Urinary bladder (tissue), 4 donors: ENCODE measurements around the gene SENP8. TPM values are rescaled to one million over a fixed set of nuclear protein-coding genes. Genes with fewer than 3 reads are reported as not detected.

ENCODE experiments used
- DNase-seq: peaks from one replicate; pipeline ENCODE4 v3.0.0-alpha.2; 2015; ENCODE audit errors: extremely low spot score
- H3K27ac ChIP-seq: one replicate; pipeline ENCODE4 v1.5.1; 2013; ENCODE audit warnings: low read depth, mild to moderate bottlenecking, moderate library complexity
- H3K36me3 ChIP-seq: one replicate; pipeline ENCODE4 v1.6.1; 2013; ENCODE audit warnings: mild to moderate bottlenecking, moderate library complexity; ENCODE audit not compliant: insufficient read depth
- H3K4me1 ChIP-seq: one replicate; pipeline ENCODE4 v1.6.1; 2013; ENCODE audit warnings: mild to moderate bottlenecking, moderate library complexity; ENCODE audit not compliant: insufficient read depth
- H3K4me3 ChIP-seq: one replicate; pipeline ENCODE4 v1.5.1; 2013; ENCODE audit warnings: low read depth, low read length
- WGBS: extraction: QIAGEN DNeasy Blood & Tissue Kit; methylation state at CpG from one replicate; pipeline ENCODE4 v1.1.7; 2013; 5-methylcytosine and 5-hydroxymethylcytosine counted together
- polyA plus RNA-seq: library from polyadenylated mRNA; stranded (reverse); fragments of 200-250 nt; gene quantifications from one replicate; pipeline ENCODE4 v1.2.3, GENCODE V29; 2013
- total RNA-seq: library from RNA; depleted of rRNA; stranded (reverse); fragments of >200 nt; gene quantifications from one replicate; pipeline ENCODE4 v1.2.3, GENCODE V29; 2014
- donor health status: healthy with polysubstance abuse.
- donor health status: healthy.

SENP8 gene
- total and polyA plus RNA-seq, 2 donors = 1.8 to 2.6 TPM

DNA sequence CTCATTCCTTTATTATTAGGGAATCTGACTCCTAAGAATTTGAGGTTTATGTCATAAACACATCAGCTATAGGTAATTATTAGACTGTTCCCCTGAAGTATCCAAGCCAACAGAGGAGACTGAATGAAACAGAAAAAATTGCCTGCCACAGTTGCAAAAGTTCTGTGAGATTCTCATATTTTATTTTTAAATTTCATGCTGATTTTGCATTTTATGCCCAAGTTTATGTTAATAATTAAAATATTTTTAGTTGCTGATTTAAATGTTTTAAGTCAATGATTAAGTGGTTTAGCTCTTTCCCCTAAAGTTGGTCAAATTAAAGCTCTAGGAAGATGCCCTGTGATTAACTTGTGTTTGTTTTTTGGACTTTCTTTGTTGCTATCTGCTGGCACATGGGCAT lies 10.2 kb downstream of the SENP8 start:
- no peak overlapping the region for H3K27ac ChIP-seq
- DNase-seq = no peak
- no peak overlapping the region for H3K4me3 ChIP-seq
- H3K36me3 ChIP-seq = no peaks in the 10 kb centered on the region
- no peaks in the 10 kb centered on the region for H3K4me1 ChIP-seq

DNA sequence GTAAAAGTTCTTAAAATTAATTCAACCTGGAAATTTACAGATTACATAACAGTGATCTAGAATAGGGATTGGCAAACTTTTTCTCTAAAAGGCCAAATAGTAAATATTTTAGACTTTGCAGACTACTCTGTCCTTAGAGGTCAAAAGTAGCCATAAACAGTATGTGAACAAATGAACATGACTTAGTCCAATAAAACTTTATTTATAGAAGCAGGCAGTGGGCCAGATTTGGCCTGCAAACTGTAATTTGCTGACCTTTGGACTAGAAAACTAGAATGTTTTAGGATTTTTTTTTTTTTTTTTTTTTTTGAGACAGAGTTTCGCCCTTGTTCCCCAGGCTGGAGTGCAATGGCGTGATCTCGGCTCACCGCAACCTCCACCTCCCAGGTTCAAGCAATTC lies 12.1 kb downstream of the SENP8 start:
- WGBS = 98% methylated on average over 4 of the region's 4 CpGs
- H3K36me3 ChIP-seq = no peaks in the 10 kb centered on the region
- no peaks in the 10 kb centered on the region for H3K4me1 ChIP-seq
- H3K4me3 ChIP-seq = no peak overlapping the region
- no peak for DNase-seq
- no peak overlapping the region for H3K27ac ChIP-seq

DNA sequence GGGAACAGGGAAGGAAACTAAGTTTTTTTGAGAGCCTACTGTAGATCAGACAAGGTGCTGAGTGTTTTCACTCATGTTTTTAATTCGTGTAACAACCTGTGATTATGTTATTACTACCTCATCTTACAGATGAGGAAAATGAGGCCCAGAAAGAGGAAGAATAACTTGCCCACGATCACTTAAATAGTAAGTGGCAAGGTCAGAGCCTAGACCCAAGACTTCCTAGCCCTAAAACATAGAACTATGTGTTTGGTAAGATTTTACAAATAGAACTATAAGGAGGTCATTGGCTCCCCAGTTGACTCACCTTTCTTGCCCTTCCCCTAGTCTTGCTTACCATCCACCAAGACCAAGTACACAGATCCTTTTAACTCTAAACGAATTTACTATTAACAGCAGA lies 13.7 kb downstream of the SENP8 start:
- no peak overlapping the region for H3K27ac ChIP-seq
- H3K4me1 ChIP-seq = no peaks in the 10 kb centered on the region
- no peak overlapping the region for H3K4me3 ChIP-seq
- no peaks in the 10 kb centered on the region for H3K36me3 ChIP-seq
- WGBS = 79% methylated on average over 3 of the region's 3 CpGs
- no peak for DNase-seq

DNA sequence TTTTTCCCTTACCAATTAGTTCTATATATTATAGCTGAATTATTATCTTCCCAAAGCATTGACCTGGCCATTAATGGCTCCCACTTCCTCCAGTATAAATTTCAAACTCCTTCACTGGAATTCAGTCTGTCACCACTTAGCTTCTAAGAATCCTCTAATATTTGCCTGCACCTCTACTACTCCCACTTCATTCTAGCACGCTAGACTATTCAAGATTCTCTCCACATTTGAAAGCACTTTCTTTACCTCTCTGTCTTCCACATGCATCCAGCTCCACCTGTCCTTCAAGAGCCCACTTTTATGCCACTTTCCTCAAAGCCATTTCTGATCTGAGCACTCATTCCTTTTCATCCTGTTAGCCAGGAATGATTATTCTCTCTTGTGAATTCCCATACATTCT lies 15.0 kb downstream of the SENP8 start:
- Histone ChIP-seq H3K27ac (no peak overlapping the region), H3K36me3 (no peaks in the 10 kb centered on the region), H3K4me1 (no peaks in the 10 kb centered on the region), H3K4me3 (no peak overlapping the region)
- 99% methylated on average over 1 of the region's 1 CpG for WGBS
- no peak for DNase-seq

DNA sequence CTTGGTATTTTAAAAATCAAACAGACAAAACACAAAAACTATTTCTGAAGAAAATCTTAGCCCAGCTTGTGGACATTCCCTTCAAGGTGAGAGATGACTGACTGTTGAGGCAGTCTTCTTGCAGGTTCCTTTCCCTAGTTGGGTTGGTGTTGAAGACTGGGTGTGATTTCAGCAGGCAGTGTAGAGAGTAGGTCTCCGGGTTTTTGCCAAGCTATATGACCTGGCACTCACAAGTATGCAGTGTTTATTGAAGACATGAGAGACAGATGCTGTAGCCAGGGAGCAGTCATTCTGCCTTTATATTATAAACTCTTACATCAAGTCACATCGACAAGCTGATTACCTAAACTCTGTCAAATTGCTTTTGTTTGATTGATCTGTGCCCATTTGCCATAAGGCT lies 17.5 kb downstream of the SENP8 start:
- Histone ChIP-seq H3K36me3 (no peaks in the 10 kb centered on the region), H3K27ac (no peak overlapping the region), H3K4me3 (no peak overlapping the region), H3K4me1 (no peaks in the 10 kb centered on the region)
- WGBS = 45% methylated on average over 2 of the region's 2 CpGs
- DNase-seq = no peak

DNA sequence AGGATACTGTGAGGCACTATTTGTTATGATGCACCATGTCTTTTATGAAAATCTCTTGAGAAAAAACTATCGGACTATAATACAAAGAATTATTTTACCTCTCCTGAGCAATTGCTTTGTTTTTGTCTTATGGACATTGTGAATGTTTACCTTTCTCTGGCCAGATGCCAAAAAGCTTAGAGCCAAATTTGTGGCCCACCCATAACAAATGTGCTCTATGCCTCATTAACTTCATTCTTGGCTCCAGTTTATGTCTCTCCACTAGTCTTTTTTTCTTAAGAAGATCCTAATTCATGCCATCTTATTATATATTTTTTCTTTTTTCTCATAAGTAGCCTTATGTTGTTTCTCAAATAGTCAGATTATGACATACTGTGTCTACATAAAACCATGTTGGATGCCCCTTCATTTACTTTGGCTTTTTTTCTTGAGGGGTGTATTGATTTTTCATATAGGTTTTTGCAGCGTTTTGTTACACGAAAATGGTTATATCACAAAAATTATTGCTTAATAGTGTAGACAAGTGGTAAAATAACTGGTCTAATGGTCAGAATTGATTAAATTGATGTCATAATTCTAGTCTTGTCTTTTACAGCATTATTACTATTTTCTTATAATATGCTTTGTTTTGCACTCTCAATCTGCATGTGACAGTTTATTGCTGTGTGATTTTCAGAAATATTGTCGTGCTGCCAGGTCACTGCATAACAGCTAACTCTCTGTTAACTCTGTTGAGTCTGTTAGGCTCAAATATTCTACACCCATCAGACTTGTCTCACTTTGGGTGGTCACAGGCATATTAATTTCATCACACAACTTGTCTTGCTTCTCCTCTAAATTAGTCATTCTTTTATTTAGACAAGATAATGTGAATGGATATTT lies 18.2 kb downstream of the SENP8 start:
- Histone ChIP-seq H3K4me3 (no peak overlapping the region), H3K4me1 (no peaks in the 10 kb centered on the region), H3K27ac (no peak overlapping the region), H3K36me3 (no peaks in the 10 kb centered on the region)
- WGBS = 71% methylated on average over 4 of the region's 4 CpGs
- no peak for DNase-seq

DNA sequence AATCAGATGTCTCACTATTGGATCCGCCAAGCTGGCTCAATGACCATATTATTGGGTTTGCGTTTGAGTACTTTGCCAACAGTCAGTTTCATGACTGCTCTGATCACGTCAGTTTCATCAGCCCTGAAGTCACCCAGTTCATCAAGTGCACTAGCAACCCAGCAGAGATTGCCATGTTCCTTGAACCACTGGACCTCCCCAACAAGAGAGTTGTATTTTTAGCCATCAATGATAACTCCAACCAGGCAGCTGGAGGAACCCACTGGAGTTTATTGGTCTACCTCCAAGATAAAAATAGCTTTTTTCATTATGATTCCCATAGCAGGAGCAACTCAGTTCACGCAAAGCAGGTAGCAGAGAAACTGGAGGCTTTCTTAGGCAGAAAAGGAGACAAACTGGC lies 21.5 kb downstream of the SENP8 start:
- H3K4me1 ChIP-seq = peaks cover 2% of the 10 kb centered on the region
- 94% methylated on average over 4 of the region's 4 CpGs for WGBS
- H3K4me3 ChIP-seq = no peak overlapping the region
- no peak overlapping the region for H3K27ac ChIP-seq
- no peak for DNase-seq
- H3K36me3 ChIP-seq = no peaks in the 10 kb centered on the region

DNA sequence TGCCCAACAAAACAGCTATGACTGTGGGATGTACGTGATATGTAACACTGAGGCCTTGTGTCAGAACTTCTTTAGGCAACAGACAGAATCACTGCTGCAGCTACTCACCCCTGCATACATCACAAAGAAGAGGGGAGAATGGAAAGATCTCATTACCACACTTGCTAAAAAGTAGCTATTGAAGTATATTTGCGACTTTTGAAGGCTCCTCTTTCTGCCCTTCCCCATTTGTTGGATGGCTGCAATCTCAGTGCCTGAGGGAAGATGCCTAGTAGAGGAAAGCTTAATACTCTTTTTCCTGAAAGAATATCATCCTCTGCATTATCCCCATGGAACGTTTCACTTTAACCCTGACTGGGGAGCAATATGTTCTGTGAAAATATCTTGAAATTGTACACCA lies 21.9 kb downstream of the SENP8 start:
- WGBS = 62% methylated on average over 3 of the region's 3 CpGs
- Histone ChIP-seq H3K4me1 (peaks cover 2% of the 10 kb centered on the region), H3K36me3 (no peaks in the 10 kb centered on the region), H3K4me3 (no peak overlapping the region), H3K27ac (no peak overlapping the region)
- DNase-seq = no peak

DNA sequence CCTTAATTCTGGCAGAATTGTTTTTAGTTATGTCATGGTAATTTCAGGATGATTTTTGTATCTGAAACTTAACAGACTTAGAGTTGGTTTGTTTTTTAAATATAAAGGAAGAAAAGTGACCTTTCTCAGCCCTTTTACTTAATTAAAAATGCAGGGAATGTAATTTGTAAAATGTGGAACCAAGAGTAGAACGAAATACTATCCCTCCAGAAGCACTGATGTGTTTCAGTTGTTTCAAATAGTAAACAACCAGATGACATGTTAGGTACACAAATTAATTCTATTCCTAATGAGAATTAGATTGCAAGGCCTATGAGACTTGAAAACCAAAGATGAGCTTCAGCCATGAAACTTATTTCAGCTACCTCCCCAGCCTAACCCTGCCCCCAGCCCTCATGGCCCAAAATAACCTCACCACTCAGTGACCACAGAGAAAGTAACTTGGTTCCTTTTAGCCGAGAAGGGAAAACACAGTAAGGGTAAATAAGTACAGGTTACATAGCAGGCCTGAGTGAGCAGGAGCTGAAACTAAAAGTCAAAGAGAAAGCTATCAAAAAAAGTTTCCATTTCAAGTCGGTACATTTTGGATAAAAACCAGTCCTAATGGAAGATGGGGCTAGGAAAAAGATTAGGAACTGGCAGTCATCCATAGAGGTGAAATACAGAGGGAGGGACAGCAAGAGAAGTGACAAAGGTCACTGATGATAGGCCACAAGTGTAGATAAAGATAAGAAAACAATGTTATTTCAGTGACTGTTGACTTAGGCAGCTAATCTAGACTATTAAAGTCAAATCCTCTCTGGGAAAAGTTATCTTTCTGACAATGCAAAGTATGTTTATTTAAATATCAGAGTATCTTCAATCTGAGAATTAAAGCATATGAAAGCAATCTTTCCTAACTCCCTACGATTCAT lies 23.2 kb downstream of the SENP8 start:
- Histone ChIP-seq H3K27ac (no peak overlapping the region), H3K36me3 (no peaks in the 10 kb centered on the region), H3K4me3 (no peak overlapping the region), H3K4me1 (peaks cover 2% of the 10 kb centered on the region)
- DNase-seq = no peak
- WGBS = 33% methylated on average over 4 of the region's 4 CpGs

DNA sequence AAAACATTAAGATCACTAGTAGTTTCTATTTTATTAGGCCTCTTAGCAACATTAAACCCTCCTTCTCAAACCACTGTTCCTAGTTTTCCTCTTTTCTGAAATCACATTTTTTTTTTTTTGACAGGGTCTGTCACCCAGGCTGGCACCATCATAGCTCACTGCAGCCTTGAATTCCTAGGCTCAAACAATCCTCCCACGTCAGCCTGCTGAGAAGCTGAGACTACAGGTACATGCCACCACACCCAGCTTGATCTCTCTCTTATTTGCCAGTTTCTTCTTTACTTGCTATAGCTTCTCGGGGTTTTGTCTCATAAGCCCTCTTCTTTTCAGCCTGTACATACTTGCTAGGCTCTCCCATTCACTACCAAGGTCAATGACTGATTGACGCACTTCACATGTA lies 28.0 kb downstream of the SENP8 start:
- Histone ChIP-seq H3K4me3 (no peak overlapping the region), H3K4me1 (peaks cover 2% of the 10 kb centered on the region), H3K27ac (no peak overlapping the region), H3K36me3 (no peaks in the 10 kb centered on the region)
- 95% methylated on average over 3 of the region's 3 CpGs for WGBS
- no peak for DNase-seq

DNA sequence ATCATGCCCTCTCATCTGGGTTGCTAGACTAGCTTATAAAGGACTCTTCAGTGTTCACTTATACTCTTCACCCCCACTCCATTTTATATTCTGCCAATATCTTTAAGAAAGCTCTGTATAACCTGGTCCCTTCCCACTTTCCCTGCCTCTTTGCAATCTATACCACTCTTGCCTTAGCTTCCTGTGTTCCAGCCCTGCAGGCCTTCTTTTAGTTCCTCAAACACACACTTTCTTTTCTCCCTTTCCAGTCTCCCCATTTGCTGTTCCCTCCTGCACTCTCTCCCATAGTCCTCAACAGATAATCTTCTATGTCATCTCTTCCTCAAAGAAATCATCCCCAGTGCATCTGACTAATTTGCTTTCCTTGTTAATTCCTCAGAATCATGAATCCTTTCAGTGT lies 28.7 kb downstream of the SENP8 start:
- DNase-seq = no peak
- Histone ChIP-seq H3K36me3 (no peaks in the 10 kb centered on the region), H3K27ac (no peak overlapping the region), H3K4me3 (no peak overlapping the region), H3K4me1 (no peaks in the 10 kb centered on the region)

DNA sequence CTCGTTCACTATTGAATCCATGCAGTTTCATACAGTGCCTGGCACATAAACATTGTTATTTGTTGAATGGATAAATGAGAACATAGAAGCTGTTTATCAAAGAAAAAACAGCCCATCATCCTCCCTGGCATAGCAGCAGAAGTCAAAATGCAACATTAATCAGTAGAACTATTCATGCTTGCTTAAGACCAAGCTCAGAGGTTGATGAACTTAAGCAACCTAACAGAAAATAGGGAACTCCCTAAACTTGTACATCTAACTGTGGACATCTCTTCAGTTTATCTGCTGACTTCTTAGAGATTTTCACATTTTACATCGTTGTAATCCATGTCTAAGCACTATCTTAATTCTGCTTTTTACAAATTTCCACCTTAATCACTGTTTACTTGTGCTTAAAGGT lies 29.2 kb downstream of the SENP8 start:
- no peak overlapping the region for H3K27ac ChIP-seq

DNA sequence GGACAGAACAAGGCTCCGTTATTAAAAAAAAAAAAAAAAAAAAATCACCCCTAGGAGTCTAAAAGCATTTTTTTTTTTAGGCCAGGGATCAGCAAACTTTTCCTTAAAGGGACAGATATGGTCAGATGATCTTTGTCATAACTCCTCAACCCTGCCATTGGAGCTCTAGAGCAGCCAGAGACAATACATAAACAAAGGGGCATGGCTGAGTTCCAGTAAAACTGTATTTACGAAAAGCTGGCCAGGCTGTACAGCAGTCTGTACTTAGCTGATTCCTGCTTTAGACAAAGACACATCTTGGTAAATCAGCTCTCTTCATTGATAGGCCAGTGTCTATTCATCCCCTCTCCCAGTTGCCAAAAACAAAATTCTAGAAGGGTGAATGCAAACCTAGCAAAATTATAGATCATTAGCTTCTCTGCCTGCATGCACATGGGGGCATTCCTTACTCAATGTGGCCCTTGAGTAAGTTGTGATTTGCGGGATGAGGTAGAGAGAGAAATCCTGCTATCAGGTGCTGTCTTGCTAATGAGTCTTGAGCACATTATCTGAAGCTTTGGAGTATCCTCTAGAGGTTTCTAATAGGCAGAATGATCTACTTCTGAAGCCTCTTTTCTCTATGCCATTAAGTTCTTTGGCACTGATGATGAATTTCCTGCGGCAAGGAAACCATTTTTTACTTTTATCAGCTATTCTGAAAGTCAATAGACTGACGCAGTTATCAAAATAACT lies 35.2 kb downstream of the SENP8 start:
- no peak overlapping the region for H3K27ac ChIP-seq
- no peaks in the 10 kb centered on the region for H3K36me3 ChIP-seq
- no peaks in the 10 kb centered on the region for H3K4me1 ChIP-seq
- no peak for DNase-seq
- WGBS = 70% methylated on average over 5 of the region's 5 CpGs
- H3K4me3 ChIP-seq = no peak overlapping the region

More for the DNA sequence above, 29.2 kb downstream of the SENP8 start:
- DNase-seq = no peak
- Histone ChIP-seq H3K36me3 (no peaks in the 10 kb centered on the region), H3K4me1 (no peaks in the 10 kb centered on the region), H3K4me3 (no peak overlapping the region)
- 75% methylated on average over 2 of the region's 2 CpGs for WGBS
